IMR-90 (cell line): ENCODE results near the gene LDB2. TPM values are rescaled to one million over a fixed set of nuclear protein-coding genes. Genes with fewer than 3 reads are reported as not detected.

Source experiments
- ATAC-seq: fragments of 200-7000 bp; cut with Tn5 transposase; 2 replicates; pipeline ENCODE4 v1.9.1; 2020; ENCODE audit warnings: low read depth, mild to moderate bottlenecking, moderate library complexity
- BruUV-seq: library from RNA; stranded (reverse); fragments of 400-500 nt; replicated peaks from 2 replicates; lab custom pipeline; 2021; lab: Mats Ljungman, UMichigan
- CTCF ChIA-PET: fragments of 300-600 bp; formaldehyde crosslinking; extraction: SDS; loops from one replicate; lab custom pipeline; 2021; ENCODE audit warnings: antibody characterized with exemption; lab: Yijun Ruan, JAX
- POLR2A ChIA-PET: fragments of 300-600 bp; sonication (Branson Sonifier 250); formaldehyde crosslinking; loops from one replicate; lab custom pipeline; 2022; ENCODE audit warnings: antibody characterized with exemption; ENCODE audit not compliant: unreplicated experiment; lab: Charles Lee
- DNase-seq: peaks from one replicate; pipeline ENCODE4 v3.0.0; 2013
- H2AFZ ChIP-seq: replicated peaks from 2 replicates; pipeline ENCODE3; 2013; ENCODE audit warnings: low read length, mild to moderate bottlenecking; ENCODE audit not compliant: poor library complexity
- H2AK5ac ChIP-seq: 2 replicates; pipeline ENCODE4 v1.6.1; 2013; ENCODE audit warnings: low read depth, low read length, inconsistent platforms
- H2AK9ac ChIP-seq: replicated peaks from 2 replicates; pipeline ENCODE3; 2013; ENCODE audit warnings: mild to moderate bottlenecking, low read depth, low read length, moderate library complexity; ENCODE audit not compliant: poor library complexity
- H2BK120ac ChIP-seq: 2 replicates; pipeline ENCODE4 v1.6.1; 2013; ENCODE audit warnings: low read depth, low read length, inconsistent platforms
- H2BK15ac ChIP-seq: 3 replicates; pipeline ENCODE4 v1.6.1; 2013; ENCODE audit warnings: low read depth, low read length, inconsistent platforms
- H2BK20ac ChIP-seq: 2 replicates; pipeline ENCODE4 v1.6.1; 2013; ENCODE audit warnings: low read depth, mild to moderate bottlenecking, inconsistent platforms, low read length, moderate library complexity
- H2BK5ac ChIP-seq: 2 replicates; pipeline ENCODE4 v1.6.1; 2013; ENCODE audit warnings: mild to moderate bottlenecking, low read depth, low read length, inconsistent platforms; ENCODE audit not compliant: poor library complexity, severe bottlenecking
- H3K14ac ChIP-seq: replicated peaks from 2 replicates; pipeline ENCODE4 v1.6.1; 2013; ENCODE audit warnings: low read depth, low read length, inconsistent platforms
- H3K18ac ChIP-seq: 2 replicates; pipeline ENCODE4 v1.6.1; 2013; ENCODE audit warnings: low read depth, low read length, control low read depth
- H3K23ac ChIP-seq: 2 replicates; pipeline ENCODE4 v1.6.1; 2013; ENCODE audit warnings: low read depth, low read length, inconsistent platforms
- H3K27ac ChIP-seq: 2 replicates; pipeline ENCODE4 v1.5.1; 2013; ENCODE audit warnings: mild to moderate bottlenecking, control low read depth, low read length; ENCODE audit not compliant: insufficient read depth
- H3K27me3 ChIP-seq: 2 replicates; pipeline ENCODE4 v1.6.1; 2013; ENCODE audit warnings: low read length; ENCODE audit not compliant: control insufficient read depth, insufficient read depth
- H3K36me3 ChIP-seq: 2 replicates; pipeline ENCODE4 v1.6.1; 2013; ENCODE audit warnings: low read length, mixed read lengths; ENCODE audit not compliant: control insufficient read depth, insufficient read depth
- H3K4ac ChIP-seq: 2 replicates; pipeline ENCODE4 v1.6.1; 2013; ENCODE audit warnings: low read depth, low read length, inconsistent platforms
- H3K4me1 ChIP-seq: 2 replicates; pipeline ENCODE4 v1.6.1; 2013; ENCODE audit warnings: low read length, mixed read lengths; ENCODE audit not compliant: control insufficient read depth, insufficient read depth
- H3K4me2 ChIP-seq: 2 replicates; pipeline ENCODE4 v1.6.1; 2013; ENCODE audit warnings: low read depth, mild to moderate bottlenecking, control low read depth, low read length, moderate library complexity
- H3K4me3 ChIP-seq: 2 replicates; pipeline ENCODE4 v1.5.1; 2013; ENCODE audit warnings: low read depth, mild to moderate bottlenecking, control low read depth, low read length, moderate library complexity; ENCODE audit not compliant: insufficient read depth
- H3K56ac ChIP-seq: 2 replicates; pipeline ENCODE4 v1.6.1; 2013; ENCODE audit warnings: low read length, inconsistent platforms; ENCODE audit not compliant: insufficient read depth; ENCODE audit errors: extremely low read depth
- H3K79me1 ChIP-seq, 2 experiments: 2 replicates each; pipeline ENCODE4 v1.6.1; 2013; ENCODE audit warnings: low read length in 2 of 2, inconsistent platforms in 1 of 2, low read depth in 1 of 2
- H3K9ac ChIP-seq: 2 replicates; pipeline ENCODE4 v1.6.1; 2013; ENCODE audit warnings: low read depth, low read length, control low read depth
- H3K9me1 ChIP-seq: 2 replicates; pipeline ENCODE4 v1.6.1; 2013; ENCODE audit warnings: low read length, inconsistent platforms; ENCODE audit not compliant: insufficient read depth
- H3K9me3 ChIP-seq: 2 replicates; pipeline ENCODE4 v1.6.1; 2013; ENCODE audit warnings: low read length; ENCODE audit not compliant: control insufficient read depth, insufficient read depth
- H4K20me1 ChIP-seq: 2 replicates; pipeline ENCODE4 v1.6.1; 2013; ENCODE audit warnings: low read length, inconsistent platforms; ENCODE audit not compliant: insufficient read depth
- H4K5ac ChIP-seq: 2 replicates; pipeline ENCODE4 v1.6.1; 2013; ENCODE audit warnings: mild to moderate bottlenecking, low read depth, low read length, control low read depth
- H4K8ac ChIP-seq, 2 experiments: 2 replicates each; pipeline ENCODE4 v1.6.1; 2013; ENCODE audit warnings: low read depth in 2 of 2, low read length in 2 of 2, control low read depth in 1 of 2, inconsistent platforms in 1 of 2
- H4K91ac ChIP-seq: 2 replicates; pipeline ENCODE4 v1.6.1; 2013; ENCODE audit warnings: low read depth, low read length, inconsistent platforms; ENCODE audit not compliant: insufficient read depth
- CEBPB ChIP-seq: IDR thresholded peaks from 2 replicates; pipeline ENCODE4 v1.6.1; 2012; ENCODE audit warnings: low read depth, low read length, improper control_type of control experiment
- CHD1 ChIP-seq: IDR thresholded peaks from 2 replicates; pipeline ENCODE4 v1.6.1; 2012; ENCODE audit warnings: low read depth, low read length, improper control_type of control experiment
- ELK1 ChIP-seq: fragments of 150-350 bp; IDR thresholded peaks from 2 replicates; pipeline ENCODE4 v1.6.1; 2016; ENCODE audit warnings: low read depth, mild to moderate bottlenecking, low read length, moderate library complexity, borderline replicate concordance
- FOS ChIP-seq: fragments of 150-350 bp; IDR thresholded peaks from 2 replicates; pipeline ENCODE4 v1.6.1; 2016; ENCODE audit warnings: low read depth, low read length
- MAFK ChIP-seq: IDR thresholded peaks from 2 replicates; pipeline ENCODE4 v1.6.1; 2012; ENCODE audit warnings: low read depth, low read length, improper control_type of control experiment
- MAZ ChIP-seq: IDR thresholded peaks from 2 replicates; pipeline ENCODE4 v1.6.1; 2012; ENCODE audit warnings: low read depth, mild to moderate bottlenecking, low read length, improper control_type of control experiment, moderate library complexity, borderline replicate concordance
- MXI1 ChIP-seq: IDR thresholded peaks from 2 replicates; pipeline ENCODE4 v1.6.1; 2012; ENCODE audit warnings: low read depth, mild to moderate bottlenecking, low read length, moderate library complexity, borderline replicate concordance
- NFE2L2 ChIP-seq: fragments of 150-350 bp; IDR thresholded peaks from 2 replicates; pipeline ENCODE4 v1.6.1; 2016; ENCODE audit warnings: low read depth, mild to moderate bottlenecking, low read length
- WGBS, 2 experiments: methylation state at CpG; one replicate each; pipeline versions ENCODE4 v1.1.5 to v1.1.7; 2013; ENCODE audit warnings: missing lambda C conversion rate in 2 of 2; ENCODE audit not compliant: insufficient read length in 1 of 2; ENCODE audit errors: extremely low coverage in 2 of 2; 5-methylcytosine and 5-hydroxymethylcytosine counted together
- dilution Hi-C: fragments of 300-500 bp; cut with HindIII; formaldehyde crosslinking; loops from one replicate; pipeline ENCODE4 v1.14.3; 2018; ENCODE audit warnings: low sequenced_read_pairs; ENCODE audit not compliant: unreplicated experiment
- in situ Hi-C: fragments of 300-500 bp; cut with MboI; formaldehyde crosslinking; loops from 3 replicates; pipeline ENCODE4 v1.14.3; 2019; ENCODE audit warnings: low sequenced_read_pairs, inconsistent platforms, mixed read lengths
- intact Hi-C: fragments of 100-400 bp; cut with micrococcal nuclease; formaldehyde crosslinking; loops from 2 replicates; pipeline ENCODE4 v1.10.0; 2022
- polyA plus RNA-seq, 3 experiments: library from polyadenylated mRNA; depleted of rRNA; stranded (reverse); fragments of >200 nt; gene quantifications; 2 replicates each; pipeline ENCODE4 v1.2.3, GENCODE V29; 2012; ENCODE audit warnings: low replicate concordance in 1 of 3
- total RNA-seq: library from RNA; depleted of rRNA; stranded (reverse); fragments of >200 nt; gene quantifications from 2 replicates; pipeline ENCODE4 v1.2.3, GENCODE V29; 2012
- TF ChIP-seq, protein P1 (sequence below): fragments of 150-350 bp; IDR thresholded peaks from 2 replicates; pipeline ENCODE4 v1.6.1; 2017; ENCODE audit warnings: mild to moderate bottlenecking, antibody characterized with exemption, low read length, low read depth
- TF ChIP-seq, protein P2 (sequence below): conservative IDR thresholded peaks from 2 replicates; pipeline ENCODE4 v1.5.1; 2012; ENCODE audit warnings: mild to moderate bottlenecking, low read depth, low read length, improper control_type of control experiment

LDB2 gene
- total and polyA plus RNA-seq, 2 of the 4 experiments (the other 2 are of a cell fraction) = 67.9 to 116 TPM

- TF ChIP-seq, protein P1, sequence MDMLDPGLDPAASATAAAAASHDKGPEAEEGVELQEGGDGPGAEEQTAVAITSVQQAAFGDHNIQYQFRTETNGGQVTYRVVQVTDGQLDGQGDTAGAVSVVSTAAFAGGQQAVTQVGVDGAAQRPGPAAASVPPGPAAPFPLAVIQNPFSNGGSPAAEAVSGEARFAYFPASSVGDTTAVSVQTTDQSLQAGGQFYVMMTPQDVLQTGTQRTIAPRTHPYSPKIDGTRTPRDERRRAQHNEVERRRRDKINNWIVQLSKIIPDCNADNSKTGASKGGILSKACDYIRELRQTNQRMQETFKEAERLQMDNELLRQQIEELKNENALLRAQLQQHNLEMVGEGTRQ = no peak
- TF ChIP-seq NFE2L2 (no peak), CHD1 (no peak), MXI1 (no peak), CEBPB (no peak), MAZ (no peak), FOS (no peak), ELK1 (no peak), MAFK (no peak)
- TF ChIP-seq, protein P2, sequence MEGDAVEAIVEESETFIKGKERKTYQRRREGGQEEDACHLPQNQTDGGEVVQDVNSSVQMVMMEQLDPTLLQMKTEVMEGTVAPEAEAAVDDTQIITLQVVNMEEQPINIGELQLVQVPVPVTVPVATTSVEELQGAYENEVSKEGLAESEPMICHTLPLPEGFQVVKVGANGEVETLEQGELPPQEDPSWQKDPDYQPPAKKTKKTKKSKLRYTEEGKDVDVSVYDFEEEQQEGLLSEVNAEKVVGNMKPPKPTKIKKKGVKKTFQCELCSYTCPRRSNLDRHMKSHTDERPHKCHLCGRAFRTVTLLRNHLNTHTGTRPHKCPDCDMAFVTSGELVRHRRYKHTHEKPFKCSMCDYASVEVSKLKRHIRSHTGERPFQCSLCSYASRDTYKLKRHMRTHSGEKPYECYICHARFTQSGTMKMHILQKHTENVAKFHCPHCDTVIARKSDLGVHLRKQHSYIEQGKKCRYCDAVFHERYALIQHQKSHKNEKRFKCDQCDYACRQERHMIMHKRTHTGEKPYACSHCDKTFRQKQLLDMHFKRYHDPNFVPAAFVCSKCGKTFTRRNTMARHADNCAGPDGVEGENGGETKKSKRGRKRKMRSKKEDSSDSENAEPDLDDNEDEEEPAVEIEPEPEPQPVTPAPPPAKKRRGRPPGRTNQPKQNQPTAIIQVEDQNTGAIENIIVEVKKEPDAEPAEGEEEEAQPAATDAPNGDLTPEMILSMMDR = no peak
- Histone ChIP-seq H3K23ac (no peak overlapping the region), H4K91ac (peak overlapping the region; percentile 38; the same call in 1 of the 2 replicates), H3K9me3 (no peaks in the 10 kb centered on the region), H2BK15ac (peak overlapping the region; percentile 85), H3K9me1 (peaks cover 20% of the 10 kb centered on the region), H3K79me1 (peaks cover 13 to 34% of the 10 kb centered on the region in 2 experiments), H3K4me1 (peaks cover 10% of the 10 kb centered on the region), H2AK9ac (no peak overlapping the region), H3K9ac (no peak overlapping the region), H3K27ac (no peak overlapping the region), H3K14ac (0 out of 2 replicates have a peak overlapping the region, but pooled peaks have one; percentile 5), H3K4me2 (no peak overlapping the region), H4K5ac (no peak overlapping the region), H2BK20ac (peak overlapping the region; percentile 45), H3K36me3 (no peaks in the 10 kb centered on the region), H3K56ac (no peak overlapping the region), H2BK120ac (peak overlapping the region; percentile 54), H3K18ac (no peak overlapping the region; the same call in 1 of the 2 replicates), H4K8ac (peak overlapping the region in 1 of 2 experiments; percentile 26; a peak in 2 of 4 replicates), H3K27me3 (no peaks in the 10 kb centered on the region), H2AK5ac (peak overlapping the region; percentile 65; the same call in 1 of the 2 replicates), H4K20me1 (no peaks in the 10 kb centered on the region), H3K4me3 (no peak overlapping the region), H3K4ac (peak overlapping the region; percentile 68; the same call in 1 of the 2 replicates), H2BK5ac (no peak overlapping the region), H2AFZ (no peak overlapping the region)
- BruUV-seq = no TSS peak
- WGBS, 2 experiments = 100% methylated on average over 1 of the region's 4 CpGs; no CpG with 5 or more reads in 1 of the 2 experiments
- ChIA-PET POLR2A (no interaction called here), CTCF (interaction anchor here (0.7 to 0.8 kb wide), 2 partner anchors 16 to 465 kb away, joined by 3 read pairs; no protein-coding TSS in a partner anchor)
- in situ Hi-C loops = no loop called here
- intact Hi-C loops = no loop called here
- DNase-seq (peak; percentile 51), ATAC-seq (no peak)
- dilution Hi-C loops = no loop called here
Observed at GRCh38 chr4:16859031-16859430, 39.4 kb downstream of the LDB2 start.
